GM23248 (cell line): ENCODE data around the gene C6orf163.
"Not testable (repeated sequence)": the region's sequence is repeated elsewhere in the genome, so short reads cannot be mapped to it uniquely, and the experiment has no call there.

Experiments
- EZH2 ChIP-seq: fragments of 200-600 bp; sonication (generic); IDR thresholded peaks from 2 replicates; pipeline ENCODE4 v1.6.1; 2018; ENCODE audit warnings: antibody characterized with exemption, mild to moderate bottlenecking; ENCODE audit not compliant: insufficient read depth, poor library complexity, severe bottlenecking
- EZH2phosphoT487 ChIP-seq: fragments of 200-600 bp; sonication (generic); IDR thresholded peaks from 2 replicates; pipeline ENCODE4 v1.6.1; 2018; ENCODE audit warnings: antibody characterized with exemption, moderate library complexity, mild to moderate bottlenecking, low read depth; ENCODE audit not compliant: insufficient read depth

DNA sequence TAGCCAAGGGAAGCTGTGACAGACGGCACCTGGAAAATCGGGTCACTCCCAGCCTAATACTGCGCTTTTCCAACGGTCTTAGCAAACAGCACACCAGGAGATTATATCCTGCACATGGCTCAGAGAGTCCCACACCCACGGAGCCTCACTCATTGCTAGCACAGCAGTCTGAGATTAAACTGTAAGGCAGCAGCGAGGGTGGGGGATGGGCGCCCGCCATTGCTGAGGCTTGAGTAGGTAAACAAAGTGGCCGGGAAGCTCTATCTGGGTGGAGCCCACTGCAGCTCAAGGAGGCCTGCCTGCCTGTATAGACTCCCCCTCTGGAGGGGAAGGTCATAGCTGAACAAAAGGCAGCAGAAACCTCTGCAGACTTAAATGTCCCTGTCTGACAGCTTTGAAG lies 43.3 kb upstream of the C6orf163 start:
- TF ChIP-seq EZH2, EZH2phosphoT487: not testable (repeated sequence)
